ENCODE data around the gene NECTIN4. TPM values are rescaled to one million over a fixed set of nuclear protein-coding genes. Genes with fewer than 3 reads are reported as not detected.

Gene NECTIN4
- total RNA-seq, 1 donor from 2014 or later: not detected

DNA sequence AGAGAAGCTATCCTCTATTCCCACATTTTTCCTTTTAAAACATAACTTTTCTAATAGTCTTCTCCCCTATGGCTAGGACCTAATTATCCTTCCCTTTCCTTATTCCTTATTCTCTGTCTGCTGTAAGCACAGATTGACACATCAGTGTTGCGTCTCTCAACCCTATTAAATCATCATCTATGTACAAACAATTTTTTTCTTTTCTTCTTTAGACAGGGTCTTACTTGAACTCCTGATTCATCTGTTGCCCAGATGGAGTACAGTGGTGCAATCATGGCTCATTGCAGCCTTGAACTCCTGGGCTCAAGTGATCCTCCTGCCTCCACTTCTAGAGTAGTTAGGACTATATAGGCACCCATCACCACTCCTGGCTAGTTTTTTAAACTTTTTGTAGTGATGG, 17.1 kb upstream of the NECTIN4 start:
- TF ChIP-seq, protein P1, sequence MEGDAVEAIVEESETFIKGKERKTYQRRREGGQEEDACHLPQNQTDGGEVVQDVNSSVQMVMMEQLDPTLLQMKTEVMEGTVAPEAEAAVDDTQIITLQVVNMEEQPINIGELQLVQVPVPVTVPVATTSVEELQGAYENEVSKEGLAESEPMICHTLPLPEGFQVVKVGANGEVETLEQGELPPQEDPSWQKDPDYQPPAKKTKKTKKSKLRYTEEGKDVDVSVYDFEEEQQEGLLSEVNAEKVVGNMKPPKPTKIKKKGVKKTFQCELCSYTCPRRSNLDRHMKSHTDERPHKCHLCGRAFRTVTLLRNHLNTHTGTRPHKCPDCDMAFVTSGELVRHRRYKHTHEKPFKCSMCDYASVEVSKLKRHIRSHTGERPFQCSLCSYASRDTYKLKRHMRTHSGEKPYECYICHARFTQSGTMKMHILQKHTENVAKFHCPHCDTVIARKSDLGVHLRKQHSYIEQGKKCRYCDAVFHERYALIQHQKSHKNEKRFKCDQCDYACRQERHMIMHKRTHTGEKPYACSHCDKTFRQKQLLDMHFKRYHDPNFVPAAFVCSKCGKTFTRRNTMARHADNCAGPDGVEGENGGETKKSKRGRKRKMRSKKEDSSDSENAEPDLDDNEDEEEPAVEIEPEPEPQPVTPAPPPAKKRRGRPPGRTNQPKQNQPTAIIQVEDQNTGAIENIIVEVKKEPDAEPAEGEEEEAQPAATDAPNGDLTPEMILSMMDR (conservative IDR thresholded peaks at IDR 0.05): no peak
- no peak for DNase-seq (ENCODE audit: low read depth, low spot score)
- no peaks in the 10 kb centered on the region for H3K4me1 Mint-ChIP-seq
- H3K27me3 Mint-ChIP-seq (ENCODE audit: low read depth): no peaks in the 10 kb centered on the region
- peak overlapping the region; percentile 2 for H3K27ac Mint-ChIP-seq (ENCODE audit: unreplicated experiment)
- peaks cover 3% of the 10 kb centered on the region for H3K36me3 Mint-ChIP-seq (ENCODE audit: low read depth)
- no peak overlapping the region for H3K4me3 Mint-ChIP-seq
- no peaks in the 10 kb centered on the region for H3K9me3 Mint-ChIP-seq

DNA sequence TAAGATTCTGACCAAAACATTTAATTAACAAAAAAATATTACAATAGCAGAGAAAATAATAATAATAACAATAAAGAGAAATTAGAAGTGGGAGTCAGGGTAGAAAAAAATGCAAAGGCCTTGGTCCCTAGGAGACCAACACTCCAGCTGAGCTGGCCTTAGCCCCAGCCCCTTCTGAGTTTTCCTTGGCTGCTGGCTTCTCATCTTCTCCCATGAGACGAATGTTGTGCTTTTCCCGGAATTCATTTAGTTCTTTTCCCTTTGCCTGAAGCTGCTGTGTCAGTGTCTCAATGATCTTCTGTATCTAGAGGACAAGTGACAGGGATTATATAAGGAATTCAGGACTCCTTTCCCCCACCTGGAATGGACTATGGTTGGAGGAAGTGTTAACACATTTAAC, 11.2 kb upstream of the NECTIN4 start:
- no peak overlapping the region for H3K27ac Mint-ChIP-seq (ENCODE audit: unreplicated experiment)
- no peak for DNase-seq (ENCODE audit: low read depth, low spot score)
- TF ChIP-seq, protein P1 (conservative IDR thresholded peaks at IDR 0.05): no peak
- no peaks in the 10 kb centered on the region for H3K9me3 Mint-ChIP-seq
- H3K27me3 Mint-ChIP-seq (ENCODE audit: low read depth): peaks cover 15% of the 10 kb centered on the region
- peaks cover 5% of the 10 kb centered on the region for H3K36me3 Mint-ChIP-seq (ENCODE audit: low read depth)
- no peak overlapping the region for H3K4me3 Mint-ChIP-seq
- H3K4me1 Mint-ChIP-seq: peaks cover 18% of the 10 kb centered on the region

DNA sequence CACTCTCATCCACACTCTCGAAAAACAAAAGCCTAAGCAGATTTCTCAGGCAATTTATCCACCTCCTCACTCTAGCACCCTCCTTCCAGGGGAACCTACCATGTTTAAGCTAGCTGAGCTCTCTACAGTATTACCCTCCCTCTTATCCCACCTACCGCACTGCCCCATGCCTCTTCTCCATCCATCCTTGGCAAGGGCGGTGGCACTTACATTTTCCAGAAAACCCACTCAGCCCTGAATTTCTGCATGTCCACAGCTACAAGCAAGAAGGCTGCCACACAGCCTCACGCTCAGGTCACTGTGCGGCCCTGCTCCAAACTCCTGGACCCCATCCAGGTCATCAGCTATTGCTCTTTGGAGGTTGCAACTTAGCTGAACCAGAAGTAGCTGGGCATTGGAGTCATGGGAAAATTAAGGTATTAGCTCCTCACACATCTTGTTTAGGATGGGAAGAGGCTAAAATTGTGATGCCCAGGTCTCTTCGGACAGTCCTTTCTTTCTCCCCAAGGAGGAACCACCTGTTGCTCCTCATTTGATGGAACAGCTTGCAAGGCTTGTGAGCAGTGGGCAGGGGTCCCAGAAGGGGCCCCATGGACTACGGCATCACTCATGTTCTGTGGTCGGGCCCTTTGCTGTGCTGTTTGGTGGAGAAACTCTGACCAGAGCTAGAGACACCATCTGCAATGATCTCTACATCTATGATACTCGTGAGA, 9.9 kb upstream of the NECTIN4 start:
- H3K9me3 Mint-ChIP-seq: no peaks in the 10 kb centered on the region
- H3K27ac Mint-ChIP-seq (ENCODE audit: unreplicated experiment): no peak overlapping the region
- peaks cover 5% of the 10 kb centered on the region for H3K36me3 Mint-ChIP-seq (ENCODE audit: low read depth)
- TF ChIP-seq, protein P1 (conservative IDR thresholded peaks at IDR 0.05): no peak
- H3K27me3 Mint-ChIP-seq (ENCODE audit: low read depth): peaks cover 19% of the 10 kb centered on the region
- H3K4me1 Mint-ChIP-seq: peaks cover 23% of the 10 kb centered on the region
- DNase-seq (ENCODE audit: low read depth, low spot score): no peak
- peak overlapping the region; percentile 82 for H3K4me3 Mint-ChIP-seq

DNA sequence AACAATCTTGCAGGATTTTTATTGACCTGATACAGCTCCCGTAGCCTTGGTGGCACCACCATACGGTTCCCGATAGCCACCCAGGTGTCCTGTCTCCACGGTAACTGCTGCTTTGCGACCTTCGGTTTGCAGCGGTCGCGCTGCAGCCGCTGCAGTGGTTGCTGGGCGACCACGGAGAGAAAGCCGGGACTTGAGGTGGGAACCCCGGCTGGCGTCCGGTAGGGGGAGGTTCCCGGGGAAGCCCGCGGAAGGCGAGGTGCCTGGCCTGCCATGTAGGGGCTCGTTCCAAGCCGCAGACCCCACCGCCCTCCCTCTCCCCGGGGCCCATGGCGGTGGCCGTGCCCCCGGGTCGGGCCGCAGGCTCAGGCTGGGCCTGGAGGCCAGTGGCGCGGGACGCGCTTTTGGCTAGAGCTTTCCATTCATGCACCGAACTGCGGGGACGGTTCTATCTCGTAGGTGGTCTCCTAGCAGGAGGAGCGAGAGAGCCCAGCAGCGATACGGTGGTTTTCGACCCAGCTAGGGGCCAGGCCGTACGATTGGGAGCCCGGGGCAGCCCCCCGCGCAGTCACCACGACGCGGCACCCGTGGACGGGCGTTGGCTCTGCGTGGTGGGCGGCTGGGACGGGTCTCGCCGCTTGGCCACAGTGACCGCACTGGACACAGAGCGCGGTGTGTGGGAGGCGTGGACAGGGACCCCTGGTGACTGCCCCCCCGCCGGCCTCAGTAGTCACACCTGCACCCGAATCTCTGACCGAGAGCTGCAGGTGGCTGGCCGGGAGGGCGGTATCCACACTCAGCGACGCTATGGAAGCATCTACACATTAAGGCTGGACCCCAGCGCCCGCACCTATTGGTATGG, 9.1 kb upstream of the NECTIN4 start, which contains the start of gene KLHDC9:
Gene KLHDC9, plus strand, starts transcription at position 152 of the 859 bp plus-strand sequence. Its CDS starts 175 bp downstream, at position 327.
- TF ChIP-seq, protein P1 (conservative IDR thresholded peaks at IDR 0.05): peak; percentile 29
- Mint-ChIP-seq H3K9me3 (no peaks in the 10 kb centered on the region), H3K27ac (ENCODE audit: unreplicated experiment) (peak within 1 kb of the TSS; percentile 48), H3K27me3 (ENCODE audit: low read depth) (peaks cover 19% of the 10 kb centered on the region), H3K4me3 (peak within 1 kb of the TSS; percentile 92), H3K4me1 (peaks cover 23% of the 10 kb centered on the region), H3K36me3 (ENCODE audit: low read depth) (peaks cover 5% of the 10 kb centered on the region)
- DNase-seq (ENCODE audit: low read depth, low spot score): peak; percentile 74

DNA sequence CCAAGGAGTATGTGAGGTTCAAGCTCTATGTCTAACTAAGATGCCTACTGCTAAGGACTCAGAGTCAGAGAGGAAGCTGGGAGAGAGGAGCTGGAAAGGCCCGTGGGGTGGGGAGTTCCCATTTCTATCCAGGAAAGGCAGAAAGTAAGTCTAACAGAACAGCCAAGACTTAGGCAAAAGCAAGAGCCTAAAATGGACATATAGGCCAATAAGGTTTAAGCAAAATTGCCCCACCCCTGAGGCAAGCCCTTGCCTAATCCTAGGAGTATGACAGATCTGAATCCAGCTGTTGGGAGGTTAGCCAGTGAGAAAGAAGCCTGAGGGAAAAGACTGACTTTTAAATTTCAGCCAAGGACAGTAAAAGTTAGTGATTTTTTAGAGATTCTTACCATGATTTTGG, 7.2 kb upstream of the NECTIN4 start:
- TF ChIP-seq, protein P1 (conservative IDR thresholded peaks at IDR 0.05): no peak
- peaks cover 2% of the 10 kb centered on the region for H3K36me3 Mint-ChIP-seq (ENCODE audit: low read depth)
- no peaks in the 10 kb centered on the region for H3K9me3 Mint-ChIP-seq
- DNase-seq (ENCODE audit: low read depth, low spot score): no peak
- H3K27me3 Mint-ChIP-seq (ENCODE audit: low read depth): peaks cover 19% of the 10 kb centered on the region
- H3K4me1 Mint-ChIP-seq: peaks cover 23% of the 10 kb centered on the region
- H3K27ac Mint-ChIP-seq (ENCODE audit: unreplicated experiment): no peak overlapping the region
- H3K4me3 Mint-ChIP-seq: peak overlapping the region; percentile 59
